Raji (cell line): ENCODE data around the gene STK17A.

ENCODE experiments used
- POLR2A ChIP-seq: IDR thresholded peaks from 2 replicates; pipeline ENCODE4 v1.6.1; 2011; ENCODE audit warnings: low read depth, low read length, control low read depth; ENCODE audit not compliant: insufficient read depth

STK17A gene

GRCh38 chr7:43615558-43616145, 32.7 kb downstream of the STK17A start:
- TF ChIP-seq POLR2A = no peak

GRCh38 chr7:43616977-43617376, 34.1 kb downstream of the STK17A start:
- TF ChIP-seq POLR2A = no peak

GRCh38 chr7:43618073-43618472, 35.2 kb downstream of the STK17A start:
- no peak for TF ChIP-seq POLR2A

- no peak for TF ChIP-seq POLR2A
Observed at GRCh38 chr7:43619213-43620012, 36.5 kb downstream of the STK17A start.

GRCh38 chr7:43621729-43622448, 39.0 kb downstream of the STK17A start:
- TF ChIP-seq POLR2A = no peak

GRCh38 chr7:43624156-43624555, 41.2 kb downstream of the STK17A start:
- no peak for TF ChIP-seq POLR2A

- no peak for TF ChIP-seq POLR2A
Observed at GRCh38 chr7:43625453-43625852, 42.5 kb downstream of the STK17A start.

GRCh38 chr7:43625980-43626379, 43.1 kb downstream of the STK17A start:
- TF ChIP-seq POLR2A = no peak

GRCh38 chr7:43626695-43627094, 43.8 kb downstream of the STK17A start:
- TF ChIP-seq POLR2A = no peak

- TF ChIP-seq POLR2A = no peak
Observed at GRCh38 chr7:43628431-43628830, 45.5 kb downstream of the STK17A start.

GRCh38 chr7:43629857-43630256, 46.9 kb downstream of the STK17A start:
- TF ChIP-seq POLR2A = no peak

- TF ChIP-seq POLR2A = no peak
Observed at GRCh38 chr7:43630482-43630881, 47.6 kb downstream of the STK17A start.

GRCh38 chr7:43631559-43631958, 48.7 kb downstream of the STK17A start:
- TF ChIP-seq POLR2A = no peak

GRCh38 chr7:43632746-43633145, 49.8 kb downstream of the STK17A start:
- TF ChIP-seq POLR2A = no peak

GRCh38 chr7:43634384-43634783, 51.5 kb downstream of the STK17A start:
- TF ChIP-seq POLR2A = no peak

GRCh38 chr7:43636093-43636492, 53.2 kb downstream of the STK17A start:
- no peak for TF ChIP-seq POLR2A
